NCI-H146 treated with DMSO at 0.1 percent for 48 hours (cell line): ENCODE measurements around the gene HMBS.
"Not testable (repeated sequence)": the region's sequence is repeated elsewhere in the genome, so short reads cannot be mapped to it uniquely, and the experiment has no call there.

Experiments used
- DNase-seq: peaks from one replicate; lab custom pipeline; 2025; ENCODE audit not compliant: unreplicated experiment; lab: John Stamatoyannopoulos, UW

The HMBS gene

GRCh38 chr11:119084663-119085436 lies at the start of gene HMBS:
TSS of gene HMBS (plus strand) at chr11:119084881. CDS start at chr11:119085034, 153 bp downstream.
- DNase-seq: peak; percentile 93

DNA sequence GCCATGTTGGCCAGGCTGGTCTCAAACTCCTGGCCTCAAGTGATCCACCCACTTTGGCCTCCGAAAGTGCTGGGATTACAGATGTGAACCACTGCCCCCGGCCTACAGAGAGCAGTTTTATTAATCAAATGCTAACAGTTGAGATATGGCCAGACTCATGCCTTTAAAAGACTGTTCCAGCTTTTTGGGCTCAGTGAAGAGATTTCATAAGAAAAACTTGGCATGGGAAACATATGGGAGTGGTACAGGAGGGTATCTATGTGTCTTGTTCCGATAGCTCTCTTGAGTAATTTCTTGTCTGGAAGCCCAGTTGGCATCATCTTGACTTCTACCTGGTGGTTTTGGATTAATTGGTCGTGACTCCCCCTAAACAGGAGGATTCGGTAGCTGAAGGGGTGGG lies 45.8 kb upstream of the HMBS start:
- DNase-seq: no peak

DNA sequence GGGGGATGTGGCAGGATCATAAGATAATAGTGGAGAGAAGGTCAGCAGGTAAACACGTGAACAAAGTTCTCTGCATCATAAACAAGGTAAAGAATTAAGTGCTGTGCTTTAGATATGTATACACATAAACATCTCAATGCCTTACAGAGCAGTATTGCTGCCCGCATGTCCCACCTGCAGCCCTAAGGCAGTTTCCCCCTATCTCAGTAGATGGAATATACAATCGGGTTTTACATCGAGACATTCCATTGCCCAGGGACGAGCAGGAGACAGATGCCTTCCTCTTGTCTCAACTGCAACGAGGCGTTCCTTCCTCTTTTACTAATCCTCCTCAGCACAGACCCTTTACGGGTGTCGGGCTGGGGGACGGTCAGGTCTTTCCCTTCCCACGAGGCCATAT lies 45.2 kb upstream of the HMBS start:
- DNase-seq: not testable (repeated sequence)

DNA sequence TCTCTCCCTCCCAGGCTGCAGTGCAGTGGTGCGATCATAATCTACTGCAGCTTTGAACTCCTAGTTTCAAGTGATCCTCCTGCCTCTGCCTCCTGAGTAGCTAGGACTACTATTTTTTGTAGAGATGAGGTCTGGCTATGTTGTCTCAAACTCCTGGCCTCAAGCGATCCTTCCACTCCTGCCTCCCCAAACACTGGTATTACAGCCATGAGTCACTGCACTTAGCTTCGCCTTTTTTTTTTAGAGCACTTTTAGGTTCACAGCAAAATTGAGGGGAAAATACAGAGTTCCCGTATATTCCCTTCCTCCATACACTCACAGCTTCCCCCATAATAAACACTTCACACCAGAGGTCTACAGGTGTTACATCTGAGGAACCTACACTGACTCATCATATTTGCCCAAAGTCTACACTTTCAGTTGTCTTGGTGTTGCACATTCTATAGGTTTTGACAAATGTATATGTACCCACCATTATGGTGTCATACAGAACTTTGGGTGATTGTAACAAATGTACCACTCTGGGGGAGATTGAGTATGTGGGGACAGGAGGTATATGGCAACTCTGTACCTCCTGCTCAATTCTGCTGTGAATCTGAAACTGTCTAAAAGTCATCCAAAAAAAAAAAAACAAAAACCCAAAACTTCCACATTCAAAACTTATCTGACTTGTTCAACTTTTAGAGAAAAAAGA lies 42.7 kb upstream of the HMBS start:
- no peak for DNase-seq

DNA sequence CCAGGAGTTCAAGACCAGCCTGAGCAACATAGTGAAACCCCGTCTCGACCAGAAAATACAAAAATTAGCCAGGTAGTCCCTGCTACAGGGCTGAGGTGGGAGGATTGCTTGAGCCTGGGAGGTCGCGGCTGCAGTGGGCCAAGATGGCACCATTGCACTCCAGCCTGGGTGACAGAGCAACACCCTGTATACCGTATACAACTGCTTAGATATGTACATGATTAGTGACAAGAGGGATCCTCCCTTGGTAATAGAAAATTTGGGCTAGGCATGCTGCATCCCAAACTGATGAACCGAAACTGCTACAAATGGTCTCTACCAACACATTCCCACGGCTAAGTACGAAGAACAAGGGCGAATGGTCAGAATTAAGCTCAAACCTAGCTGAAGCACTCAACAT lies 41.8 kb upstream of the HMBS start:
- no peak for DNase-seq

DNA sequence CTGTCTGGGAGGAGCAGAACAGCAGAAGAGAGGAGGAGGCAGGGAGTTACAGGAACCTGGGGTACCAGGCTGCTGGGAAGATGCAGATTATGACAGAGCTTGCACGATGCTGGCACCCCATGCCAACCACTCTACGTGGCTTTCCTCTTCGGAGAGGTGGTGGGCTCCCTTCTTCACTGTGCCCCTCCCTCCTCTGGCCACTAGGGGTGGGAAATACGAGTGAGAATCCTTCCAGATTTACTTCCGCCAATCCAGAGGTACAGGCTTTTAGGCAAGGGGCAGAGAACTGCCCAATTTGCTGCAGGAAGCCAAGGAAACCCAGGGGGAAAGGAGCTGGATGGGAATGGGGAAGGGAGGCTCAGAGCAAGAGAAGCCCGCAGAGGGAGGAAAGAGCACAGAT lies 40.0 kb upstream of the HMBS start:
- DNase-seq: no peak

- no peak for DNase-seq
Measured at GRCh38 chr11:119046489-119046888, 38.2 kb upstream of the HMBS start.

- DNase-seq: no peak
Measured at GRCh38 chr11:119047205-119047604, 37.5 kb upstream of the HMBS start.

- no peak for DNase-seq
Measured at GRCh38 chr11:119048644-119049043, 36.0 kb upstream of the HMBS start.

- no peak for DNase-seq
Measured at GRCh38 chr11:119049081-119049480, 35.6 kb upstream of the HMBS start.

GRCh38 chr11:119051440-119052162 lies 33.1 kb upstream of the HMBS start:
- no peak for DNase-seq

DNA sequence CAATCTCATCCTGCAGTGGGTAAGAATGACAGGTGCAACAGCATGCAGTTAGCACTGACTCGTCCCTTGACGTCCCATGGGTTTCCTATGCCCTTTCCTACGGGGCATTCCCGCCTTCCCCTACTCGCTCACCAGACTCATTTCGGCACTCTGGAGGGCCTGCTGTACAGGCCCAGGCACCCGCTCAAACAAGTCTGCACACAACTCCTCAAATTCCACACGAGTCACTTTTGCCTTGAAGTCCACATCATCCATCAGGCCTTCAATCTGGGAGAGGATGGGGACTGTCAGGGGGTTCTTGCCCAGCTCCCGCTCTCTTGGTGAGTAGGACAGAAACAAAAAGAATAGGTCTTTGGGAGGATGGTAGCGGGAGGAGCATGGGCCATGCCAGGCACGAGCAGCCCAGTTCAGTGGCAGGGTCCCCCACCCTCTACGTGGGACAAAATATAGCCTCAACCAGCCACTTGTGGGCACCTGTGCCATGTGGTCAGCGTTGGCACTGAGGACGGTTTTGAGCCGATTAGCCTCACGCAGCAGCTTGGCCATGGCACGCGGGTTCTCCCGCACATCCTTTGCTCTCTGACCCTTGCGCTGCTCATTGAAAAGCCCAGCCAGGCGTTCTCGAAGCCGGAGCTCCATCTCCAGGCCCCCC lies 32.4 kb upstream of the HMBS start:
- DNase-seq: no peak

- no peak for DNase-seq
Measured at GRCh38 chr11:119054418-119054817, 30.3 kb upstream of the HMBS start.

GRCh38 chr11:119055901-119056300 lies 28.8 kb upstream of the HMBS start:
- DNase-seq: no peak

- peak; percentile 28 for DNase-seq
Measured at GRCh38 chr11:119056421-119056999, 28.2 kb upstream of the HMBS start.

- DNase-seq: peak; percentile 89
Measured at GRCh38 chr11:119057000-119057769, 27.5 kb upstream of the HMBS start, which contains the start of gene HYOU1. TSS of gene HYOU1 (minus strand) at chr11:119057205. CDS start at chr11:119056160, 1,045 bp downstream.

- not testable (repeated sequence) for DNase-seq
Measured at GRCh38 chr11:119059128-119059527, 25.6 kb upstream of the HMBS start.

GRCh38 chr11:119061256-119061655 lies 23.4 kb upstream of the HMBS start:
- no peak for DNase-seq

GRCh38 chr11:119062779-119063178 lies 21.9 kb upstream of the HMBS start:
- DNase-seq: no peak

- peak; percentile 6 for DNase-seq
Measured at GRCh38 chr11:119065369-119065768, 19.3 kb upstream of the HMBS start.
